CD4-positive, alpha-beta T cell treated with Interleukin-17A for 4 hours (primary cell): ENCODE results near the gene FERMT1.
"Not testable (repeated sequence)": the region's sequence is repeated elsewhere in the genome, so short reads cannot be mapped to it uniquely, and the experiment has no call there.

Experiments
- DNase-seq: peaks from one replicate; pipeline ENCODE4 v3.0.0-alpha.2; 2020; ENCODE audit warnings: mixed read lengths

FERMT1 gene

GRCh38 chr20:6115221-6115895 lies 7.5 kb downstream of the FERMT1 start:
- no peak for DNase-seq

GRCh38 chr20:6114696-6115095 lies 8.1 kb downstream of the FERMT1 start:
- no peak for DNase-seq

GRCh38 chr20:6113951-6114350 lies 8.9 kb downstream of the FERMT1 start:
- no peak for DNase-seq

GRCh38 chr20:6112965-6113364 lies 9.9 kb downstream of the FERMT1 start:
- not testable (repeated sequence) for DNase-seq

GRCh38 chr20:6108330-6108729 lies 14.5 kb downstream of the FERMT1 start:
- no peak for DNase-seq

- DNase-seq: no peak
Measured at GRCh38 chr20:6104493-6105188, 18.2 kb downstream of the FERMT1 start.

- no peak for DNase-seq
Measured at GRCh38 chr20:6103301-6103700, 19.5 kb downstream of the FERMT1 start.

GRCh38 chr20:6101346-6101745 lies 21.5 kb downstream of the FERMT1 start:
- DNase-seq: no peak

GRCh38 chr20:6100246-6100645 lies 22.6 kb downstream of the FERMT1 start:
- no peak for DNase-seq

GRCh38 chr20:6099819-6100218 lies 23.0 kb downstream of the FERMT1 start:
- DNase-seq: no peak

GRCh38 chr20:6095409-6095808 lies 27.4 kb downstream of the FERMT1 start:
- no peak for DNase-seq

- DNase-seq: no peak
Measured at GRCh38 chr20:6094565-6094964, 28.3 kb downstream of the FERMT1 start.

GRCh38 chr20:6094063-6094462 lies 28.8 kb downstream of the FERMT1 start:
- DNase-seq: no peak

GRCh38 chr20:6091661-6092060 lies 31.2 kb downstream of the FERMT1 start:
- DNase-seq: no peak

GRCh38 chr20:6086868-6087267 lies 36.0 kb downstream of the FERMT1 start:
- DNase-seq: no peak

GRCh38 chr20:6083926-6084325 lies 38.9 kb downstream of the FERMT1 start:
- DNase-seq: no peak

- DNase-seq: no peak
Measured at GRCh38 chr20:6081236-6081635, 41.6 kb downstream of the FERMT1 start.

- DNase-seq: no peak
Measured at GRCh38 chr20:6079016-6079415, 43.8 kb downstream of the FERMT1 start.

- DNase-seq: no peak
Measured at GRCh38 chr20:6075428-6076219, 47.2 kb downstream of the FERMT1 start.

- DNase-seq: no peak
Measured at GRCh38 chr20:6074784-6075183, 48.0 kb downstream of the FERMT1 start.

GRCh38 chr20:6074145-6074561 lies 48.7 kb downstream of the FERMT1 start:
- no peak for DNase-seq

GRCh38 chr20:6070829-6071695 lies 51.8 kb downstream of the FERMT1 start:
- no peak for DNase-seq

GRCh38 chr20:6069669-6070068 lies 53.2 kb downstream of the FERMT1 start:
- DNase-seq: no peak
